GM20000 (cell line): ENCODE results near the gene SLC66A2.

Source experiments
- DNase-seq: peaks from one replicate; pipeline ENCODE4 v3.0.0; 2012; ENCODE audit warnings: low spot score
- CTCF ChIP-seq: IDR thresholded peaks from 2 replicates; pipeline ENCODE4 v1.5.1; 2012; ENCODE audit warnings: mild to moderate bottlenecking, control low read depth; ENCODE audit errors: extremely low read depth, missing control alignments

SLC66A2 gene

GRCh38 chr18:79871481-79872091 lies 79.9 kb downstream of the SLC66A2 start:
- TF ChIP-seq CTCF, result no peak
- DNase-seq, result no peak

- TF ChIP-seq CTCF, result no peak
- no peak for DNase-seq
Observed at GRCh38 chr18:79871026-79871390, 80.4 kb downstream of the SLC66A2 start.

- DNase-seq, result no peak
Observed at GRCh38 chr18:79870301-79871025, 81.0 kb downstream of the SLC66A2 start.

GRCh38 chr18:79869591-79870300 lies 81.7 kb downstream of the SLC66A2 start:
- TF ChIP-seq CTCF, result no peak
- no peak for DNase-seq

More at GRCh38 chr18:79870301-79871025, 81.0 kb downstream of the SLC66A2 start:
- no peak for TF ChIP-seq CTCF

- no peak for DNase-seq
- TF ChIP-seq CTCF, result no peak
Observed at GRCh38 chr18:79868811-79869541, 82.5 kb downstream of the SLC66A2 start.

- TF ChIP-seq CTCF, result no peak
- no peak for DNase-seq
Observed at GRCh38 chr18:79868168-79868784, 83.2 kb downstream of the SLC66A2 start.

GRCh38 chr18:79867666-79868065 lies 83.8 kb downstream of the SLC66A2 start:
- no peak for DNase-seq
- no peak for TF ChIP-seq CTCF
